ENCODE results near the gene APOOL.

Gene APOOL

GRCh38 chrX:85089321-85089840 lies 85.7 kb downstream of the APOOL start:
- Histone ChIP-seq H2BK12ac (ENCODE audit: low read length in 2 of 2) (no peak overlapping the region), H3K27me3 (ENCODE audit: control insufficient read depth in 1 of 2, insufficient read depth in 1 of 2, low read length in 2 of 2) (peaks cover 0 to 3% of the 10 kb centered on the region in 2 experiments), H3K9me3 (ENCODE audit: control insufficient read depth, low read length) (no peaks in the 10 kb centered on the region), H4K91ac (ENCODE audit: low read length) (no peak overlapping the region), H3K79me1 (replicated peaks; ENCODE audit: low read length, poor library complexity, severe bottlenecking) (no peaks in the 10 kb centered on the region), H3K18ac (ENCODE audit: low read depth in 1 of 2, low read length in 2 of 2) (no peak overlapping the region), H3K4me2 (ENCODE audit: low read length, poor library complexity, severe bottlenecking) (no peak overlapping the region), H3K4me3 (ENCODE audit: insufficient read depth in 1 of 2, low read depth in 1 of 2, low read length in 2 of 2) (no peak overlapping the region), H4K8ac (ENCODE audit: low read length) (no peak overlapping the region), H2BK120ac (ENCODE audit: low read depth, low read length) (no peak overlapping the region), H3K23ac (ENCODE audit: low read length in 2 of 2) (no peak overlapping the region), H3K4me1 (ENCODE audit: control insufficient read depth, insufficient read depth, low read depth, low read length) (no peaks in the 10 kb centered on the region), H3K14ac (ENCODE audit: low read length in 2 of 2) (no peak overlapping the region), H3K9ac (ENCODE audit: low read length) (no peak overlapping the region), H2AK5ac (ENCODE audit: low read length, severe bottlenecking) (no peak overlapping the region), H3K4ac (ENCODE audit: low read depth in 1 of 2, low read length in 2 of 2) (no peak overlapping the region), H3K27ac (ENCODE audit: low read length, poor library complexity, severe bottlenecking) (no peak overlapping the region), H2AFZ (ENCODE audit: low read depth, low read length) (no peak overlapping the region), H2BK5ac (ENCODE audit: low read depth, low read length, poor library complexity, severe bottlenecking) (no peak overlapping the region), H2BK15ac (ENCODE audit: low read depth, poor library complexity, severe bottlenecking) (no peak overlapping the region), H3K36me3 (ENCODE audit: control insufficient read depth in 1 of 2, insufficient read depth in 2 of 2, low read depth in 1 of 2, low read length in 2 of 2) (peaks cover 0 to 26% of the 10 kb centered on the region in 2 experiments)
- no peak for DNase-seq
- 99% methylated on average over 5 of the region's 5 CpGs for WGBS

- Histone ChIP-seq H3K79me1 (replicated peaks; ENCODE audit: low read length, poor library complexity, severe bottlenecking) (no peaks in the 10 kb centered on the region), H4K91ac (ENCODE audit: low read length) (no peak overlapping the region), H3K36me3 (ENCODE audit: control insufficient read depth in 1 of 2, insufficient read depth in 2 of 2, low read depth in 1 of 2, low read length in 2 of 2) (no peaks in the 10 kb centered on the region), H4K8ac (ENCODE audit: low read length) (no peak overlapping the region), H2BK15ac (ENCODE audit: low read depth, poor library complexity, severe bottlenecking) (no peak overlapping the region), H3K9me3 (ENCODE audit: control insufficient read depth, low read length) (no peaks in the 10 kb centered on the region), H2BK12ac (ENCODE audit: low read length in 2 of 2) (no peak overlapping the region), H3K14ac (ENCODE audit: low read length in 2 of 2) (no peak overlapping the region), H3K4ac (ENCODE audit: low read depth in 1 of 2, low read length in 2 of 2) (no peak overlapping the region), H3K4me1 (ENCODE audit: control insufficient read depth, insufficient read depth, low read depth, low read length) (no peaks in the 10 kb centered on the region), H2BK120ac (ENCODE audit: low read depth, low read length) (no peak overlapping the region), H3K4me2 (ENCODE audit: low read length, poor library complexity, severe bottlenecking) (no peak overlapping the region), H3K27me3 (ENCODE audit: control insufficient read depth in 1 of 2, insufficient read depth in 1 of 2, low read length in 2 of 2) (no peaks in the 10 kb centered on the region), H3K4me3 (ENCODE audit: insufficient read depth in 1 of 2, low read depth in 1 of 2, low read length in 2 of 2) (no peak overlapping the region), H3K9ac (ENCODE audit: low read length) (no peak overlapping the region), H3K23ac (ENCODE audit: low read length in 2 of 2) (no peak overlapping the region), H3K27ac (ENCODE audit: low read length, poor library complexity, severe bottlenecking) (no peak overlapping the region), H2AFZ (ENCODE audit: low read depth, low read length) (no peak overlapping the region), H2BK5ac (ENCODE audit: low read depth, low read length, poor library complexity, severe bottlenecking) (no peak overlapping the region), H3K18ac (ENCODE audit: low read depth in 1 of 2, low read length in 2 of 2) (no peak overlapping the region), H2AK5ac (ENCODE audit: low read length, severe bottlenecking) (no peak overlapping the region)
- WGBS = 94% methylated on average over 4 of the region's 4 CpGs
- DNase-seq = no peak
Measured at GRCh38 chrX:85107407-85107806, 103.7 kb downstream of the APOOL start.

- Histone ChIP-seq H3K14ac (ENCODE audit: low read length in 2 of 2) (no peak overlapping the region), H4K91ac (ENCODE audit: low read length) (no peak overlapping the region), H3K23ac (ENCODE audit: low read length in 2 of 2) (no peak overlapping the region), H3K27me3 (ENCODE audit: control insufficient read depth in 1 of 2, insufficient read depth in 1 of 2, low read length in 2 of 2) (peaks cover 0 to 3% of the 10 kb centered on the region in 2 experiments), H3K79me1 (replicated peaks; ENCODE audit: low read length, poor library complexity, severe bottlenecking) (no peaks in the 10 kb centered on the region), H2AK5ac (ENCODE audit: low read length, severe bottlenecking) (no peak overlapping the region), H3K4me2 (ENCODE audit: low read length, poor library complexity, severe bottlenecking) (no peak overlapping the region), H3K4me1 (ENCODE audit: control insufficient read depth, insufficient read depth, low read depth, low read length) (no peaks in the 10 kb centered on the region), H2AFZ (ENCODE audit: low read depth, low read length) (no peak overlapping the region), H3K9me3 (ENCODE audit: control insufficient read depth, low read length) (no peaks in the 10 kb centered on the region), H3K27ac (ENCODE audit: low read length, poor library complexity, severe bottlenecking) (no peak overlapping the region), H2BK120ac (ENCODE audit: low read depth, low read length) (no peak overlapping the region), H3K18ac (ENCODE audit: low read depth in 1 of 2, low read length in 2 of 2) (no peak overlapping the region), H2BK15ac (ENCODE audit: low read depth, poor library complexity, severe bottlenecking) (no peak overlapping the region), H3K4me3 (ENCODE audit: insufficient read depth in 1 of 2, low read depth in 1 of 2, low read length in 2 of 2) (no peak overlapping the region), H3K9ac (ENCODE audit: low read length) (no peak overlapping the region), H4K8ac (ENCODE audit: low read length) (no peak overlapping the region), H2BK5ac (ENCODE audit: low read depth, low read length, poor library complexity, severe bottlenecking) (no peak overlapping the region), H2BK12ac (ENCODE audit: low read length in 2 of 2) (no peak overlapping the region), H3K4ac (ENCODE audit: low read depth in 1 of 2, low read length in 2 of 2) (no peak overlapping the region), H3K36me3 (ENCODE audit: control insufficient read depth in 1 of 2, insufficient read depth in 2 of 2, low read depth in 1 of 2, low read length in 2 of 2) (no peaks in the 10 kb centered on the region)
- WGBS = 100% methylated on average over 2 of the region's 2 CpGs
- DNase-seq = no peak
Measured at GRCh38 chrX:85108165-85108564, 104.5 kb downstream of the APOOL start.

- Histone ChIP-seq H2AFZ (ENCODE audit: low read depth, low read length) (no peak overlapping the region), H2BK15ac (ENCODE audit: low read depth, poor library complexity, severe bottlenecking) (no peak overlapping the region), H3K4me2 (ENCODE audit: low read length, poor library complexity, severe bottlenecking) (no peak overlapping the region), H3K27me3 (ENCODE audit: control insufficient read depth in 1 of 2, insufficient read depth in 1 of 2, low read length in 2 of 2) (peaks cover 0 to 5% of the 10 kb centered on the region in 2 experiments), H4K8ac (ENCODE audit: low read length) (no peak overlapping the region), H3K4me3 (ENCODE audit: insufficient read depth in 1 of 2, low read depth in 1 of 2, low read length in 2 of 2) (no peak overlapping the region), H2BK120ac (ENCODE audit: low read depth, low read length) (no peak overlapping the region), H3K9me3 (ENCODE audit: control insufficient read depth, low read length) (no peaks in the 10 kb centered on the region), H3K4me1 (ENCODE audit: control insufficient read depth, insufficient read depth, low read depth, low read length) (no peaks in the 10 kb centered on the region), H3K36me3 (ENCODE audit: control insufficient read depth in 1 of 2, insufficient read depth in 2 of 2, low read depth in 1 of 2, low read length in 2 of 2) (no peaks in the 10 kb centered on the region), H3K14ac (ENCODE audit: low read length in 2 of 2) (no peak overlapping the region), H3K27ac (ENCODE audit: low read length, poor library complexity, severe bottlenecking) (no peak overlapping the region), H3K79me1 (replicated peaks; ENCODE audit: low read length, poor library complexity, severe bottlenecking) (no peaks in the 10 kb centered on the region), H3K23ac (ENCODE audit: low read length in 2 of 2) (no peak overlapping the region), H3K18ac (ENCODE audit: low read depth in 1 of 2, low read length in 2 of 2) (no peak overlapping the region), H2BK12ac (ENCODE audit: low read length in 2 of 2) (no peak overlapping the region), H2BK5ac (ENCODE audit: low read depth, low read length, poor library complexity, severe bottlenecking) (no peak overlapping the region), H2AK5ac (ENCODE audit: low read length, severe bottlenecking) (no peak overlapping the region), H4K91ac (ENCODE audit: low read length) (no peak overlapping the region), H3K4ac (ENCODE audit: low read depth in 1 of 2, low read length in 2 of 2) (no peak overlapping the region), H3K9ac (ENCODE audit: low read length) (no peak overlapping the region)
- 50% methylated on average over 8 of the region's 8 CpGs for WGBS
- DNase-seq = no peak
Measured at GRCh38 chrX:85109235-85109634, 105.6 kb downstream of the APOOL start.

Data from mesenchymal stem cell (in vitro differentiated cells and primary cell).